GM12801 (cell line): ENCODE data around the gene SF3B2.

ENCODE experiments used
- CTCF ChIP-seq: IDR thresholded peaks from one replicate; pipeline ENCODE4 v1.5.1; 2011; ENCODE audit warnings: control low read depth; ENCODE audit not compliant: insufficient read length; ENCODE audit errors: extremely low read depth

The SF3B2 gene

GRCh38 chr11:66020618-66021357 lies 31.4 kb upstream of the SF3B2 start:
- no peak for TF ChIP-seq CTCF

GRCh38 chr11:66022401-66023185 lies 29.6 kb upstream of the SF3B2 start:
- no peak for TF ChIP-seq CTCF

GRCh38 chr11:66026017-66026529 lies 26.1 kb upstream of the SF3B2 start, which contains the start of gene CATSPER1:
CATSPER1 (minus strand) TSS chr11:66026479; CDS start chr11:66026379, 100 bp downstream.
- no peak for TF ChIP-seq CTCF

- TF ChIP-seq CTCF = no peak
Observed at GRCh38 chr11:66032957-66033735, 19.0 kb upstream of the SF3B2 start.

GRCh38 chr11:66035653-66036333 lies 16.4 kb upstream of the SF3B2 start:
- TF ChIP-seq CTCF = no peak

- no peak for TF ChIP-seq CTCF
Observed at GRCh38 chr11:66036334-66036710, 15.8 kb upstream of the SF3B2 start.

GRCh38 chr11:66037327-66037726 lies 14.8 kb upstream of the SF3B2 start:
- no peak for TF ChIP-seq CTCF
